SK-N-MC (cell line): Measurements from ENCODE around the gene PRM3.

Experiments used
- EZH2 ChIP-seq: fragments of 200-600 bp; sonication (generic); IDR thresholded peaks from one replicate; pipeline ENCODE4 v1.6.1; 2017; ENCODE audit warnings: antibody characterized with exemption
- FOXP2 ChIP-seq: optimal IDR thresholded peaks from 2 replicates; pipeline ENCODE3; 2011; ENCODE audit warnings: mild to moderate bottlenecking, moderate library complexity; ENCODE audit not compliant: insufficient read depth; ENCODE audit errors: extremely low read length, control extremely low read depth
- POLR2AphosphoS5 ChIP-seq: IDR thresholded peaks from 2 replicates; pipeline ENCODE4 v1.6.1; 2012; ENCODE audit warnings: mild to moderate bottlenecking, low read depth, low read length, borderline replicate concordance

DNA sequence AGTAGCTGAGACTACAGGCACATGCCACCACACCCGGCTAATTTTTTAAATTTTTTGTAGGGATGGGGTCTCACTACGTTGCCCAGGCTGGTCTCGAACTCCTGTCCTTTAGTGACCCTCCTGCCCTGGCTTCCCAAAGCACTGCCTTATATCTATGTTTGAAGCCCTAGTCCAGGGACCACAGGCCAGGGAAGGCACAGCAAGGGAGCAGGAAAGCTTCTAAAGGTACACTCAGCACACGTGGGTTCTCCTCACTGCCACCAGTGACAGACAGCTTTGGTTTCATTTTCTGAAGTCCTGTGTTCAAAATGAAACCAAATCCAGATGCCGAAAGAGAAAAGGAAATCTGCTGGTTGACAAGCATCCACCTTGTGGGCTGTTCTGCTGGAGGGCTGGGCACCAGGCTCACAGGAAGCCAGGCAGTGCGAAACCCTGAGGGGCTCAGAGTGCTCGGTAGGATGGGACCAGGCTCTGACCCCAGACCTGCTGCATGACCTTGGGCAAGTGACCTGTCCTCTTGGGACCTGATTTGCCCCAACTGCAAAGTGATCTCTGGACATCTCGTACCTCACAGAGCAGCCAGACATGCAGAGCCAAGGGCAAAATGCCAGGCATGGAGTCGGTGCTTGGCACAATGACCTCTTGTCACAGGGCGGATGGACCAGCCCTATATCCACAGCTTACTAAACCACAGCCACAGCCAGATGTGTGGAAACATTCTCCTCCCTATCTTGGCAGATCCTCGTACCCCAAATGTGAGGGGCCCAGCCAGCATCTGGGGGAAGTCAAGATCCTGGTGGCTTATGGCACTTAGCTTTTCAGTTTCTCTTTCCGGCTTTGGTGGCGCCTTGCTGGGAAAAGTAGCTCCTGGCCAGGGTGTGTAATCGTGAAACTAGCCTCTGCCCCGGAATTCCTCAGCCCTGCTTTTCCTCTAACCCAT, 14.6 kb downstream of the PRM3 start:
- TF ChIP-seq POLR2AphosphoS5 (no peak), EZH2 (no peak), FOXP2 (no peak)
